Measurements from ENCODE around the gene EDN3.
"Not testable (repeated sequence)": the region's sequence is repeated elsewhere in the genome, so short reads cannot be mapped to it uniquely, and the experiment has no call there.

Gene EDN3

DNA sequence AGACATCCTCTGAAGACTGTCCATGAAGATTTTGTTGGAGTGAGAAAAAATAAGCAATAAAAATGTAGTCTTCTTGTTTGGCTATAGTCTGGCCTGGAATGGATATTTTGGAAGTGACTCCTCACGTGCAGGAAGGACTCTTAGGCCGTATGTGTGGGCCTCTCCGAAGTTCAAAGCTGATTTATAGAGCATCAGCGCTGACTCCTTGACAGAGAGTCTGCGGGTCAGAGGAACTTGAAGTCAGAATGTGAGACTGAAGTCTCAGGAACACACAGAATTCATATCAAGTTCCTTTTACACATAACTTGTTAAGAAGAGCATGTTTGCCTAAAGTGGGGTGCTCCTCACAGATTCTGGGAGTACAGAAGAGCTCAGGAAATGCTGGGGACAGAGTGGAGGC is 36.1 kb downstream of the EDN3 start:
- no peak for DNase-seq (ENCODE audit: low read depth)

GRCh38 chr20:59338444-59338843 is 38.0 kb downstream of the EDN3 start:
- DNase-seq (ENCODE audit: low read depth), result not testable (repeated sequence)

GRCh38 chr20:59340201-59340885 is 39.9 kb downstream of the EDN3 start:
- no peak for DNase-seq (ENCODE audit: low read depth)

GRCh38 chr20:59341285-59342022 is 41.0 kb downstream of the EDN3 start:
- not testable (repeated sequence) for DNase-seq (ENCODE audit: low read depth)

GRCh38 chr20:59342023-59342957 is 41.9 kb downstream of the EDN3 start:
- no peak for DNase-seq (ENCODE audit: low read depth)

DNA sequence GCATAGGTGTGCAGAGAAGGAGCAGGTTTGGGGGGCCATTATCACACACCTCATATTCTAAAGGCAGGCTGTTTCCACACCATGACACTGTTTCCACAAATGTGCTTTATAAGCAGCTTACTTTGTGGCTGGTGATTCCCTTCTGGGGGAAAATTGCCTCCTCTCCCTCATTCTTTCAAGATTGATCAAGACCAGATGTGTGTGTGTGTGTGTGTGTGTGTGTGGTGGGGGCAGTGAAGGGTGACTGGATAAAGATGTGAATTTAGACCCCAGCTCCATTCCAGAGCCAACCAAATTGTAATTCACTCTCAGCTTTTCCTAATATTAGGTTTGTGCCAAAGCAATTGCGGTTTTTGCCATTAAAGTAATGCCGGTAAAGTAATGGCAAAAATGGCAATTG is 45.6 kb downstream of the EDN3 start:
- DNase-seq (ENCODE audit: low read depth), result no peak

DNA sequence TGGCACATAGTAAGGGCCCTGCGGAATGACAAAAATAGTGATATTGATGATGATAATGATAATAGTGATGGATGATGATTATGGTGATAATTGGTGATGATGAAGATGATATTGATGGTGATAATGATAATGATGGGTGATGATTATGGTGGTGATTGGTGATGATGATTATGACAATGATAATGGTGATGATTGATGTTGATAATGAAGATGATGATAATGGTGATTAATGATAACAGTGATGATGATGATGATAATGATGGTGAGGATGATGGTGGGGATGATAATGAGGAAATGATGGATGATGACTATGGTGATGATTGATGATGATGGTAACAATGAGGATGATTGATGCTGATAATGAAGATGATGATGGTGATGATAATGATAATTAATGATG is 48.9 kb downstream of the EDN3 start:
- DNase-seq (ENCODE audit: low read depth), result no peak

GRCh38 chr20:59350330-59351156 is 50.1 kb downstream of the EDN3 start:
- no peak for DNase-seq (ENCODE audit: low read depth)

DNA sequence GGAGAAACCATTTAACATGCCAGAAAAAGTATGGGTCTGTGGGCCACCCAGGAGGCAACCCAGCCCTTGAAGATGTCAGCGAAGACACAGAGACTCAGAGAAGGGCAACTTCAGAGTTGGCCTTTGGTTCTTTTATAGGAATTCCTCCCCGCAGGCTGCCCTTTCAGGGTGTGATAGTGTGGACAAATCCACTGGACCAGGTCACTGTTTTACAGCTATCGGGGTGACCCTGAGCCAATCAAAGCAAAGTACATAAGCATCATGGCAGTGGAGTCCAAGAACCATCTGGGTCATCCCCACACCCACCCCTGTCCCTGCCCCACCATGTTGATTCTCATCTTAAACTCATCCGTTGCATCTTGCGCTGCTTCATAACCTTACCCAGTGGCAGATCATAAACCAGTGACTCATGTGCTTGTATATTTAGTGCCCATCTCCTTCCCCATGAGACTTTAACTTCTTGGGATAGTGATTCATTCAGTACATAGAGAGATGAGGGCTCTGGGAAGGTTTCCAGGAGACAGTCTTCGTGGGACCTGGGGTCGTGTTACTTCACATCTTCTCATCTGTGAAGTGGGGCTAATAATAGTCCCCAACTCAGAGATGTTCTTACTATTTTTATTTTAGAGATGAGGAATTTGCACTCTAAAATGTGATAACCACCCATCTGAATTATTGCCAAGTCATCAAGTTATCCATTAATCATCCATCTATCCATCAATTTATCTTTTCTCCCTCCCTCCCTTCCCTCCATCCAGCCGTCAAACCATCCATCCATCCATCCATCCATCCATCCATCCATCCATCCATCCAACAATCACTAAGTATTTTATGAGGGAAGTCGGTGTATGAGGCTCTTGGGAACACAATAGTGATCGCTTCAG is 51.0 kb downstream of the EDN3 start:
- DNase-seq (ENCODE audit: low read depth), result no peak

DNA sequence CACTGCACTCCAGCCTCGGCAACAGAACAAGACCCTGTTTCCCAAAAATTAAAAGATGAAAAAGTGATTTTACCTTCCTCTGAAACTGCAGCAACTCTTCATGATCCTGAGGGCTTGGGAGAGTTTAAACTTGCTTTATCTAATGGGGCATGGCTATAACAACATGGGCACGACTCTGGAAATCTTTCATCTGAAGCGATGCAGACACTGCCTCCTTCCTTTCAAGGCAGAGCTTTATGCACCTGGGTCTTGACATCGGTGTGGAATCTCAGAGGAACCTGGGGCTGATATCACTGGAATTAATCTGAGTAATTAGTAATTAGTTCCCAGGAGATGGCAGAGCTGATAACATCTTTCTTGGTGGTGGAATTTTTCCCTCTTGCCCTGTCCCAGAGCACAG is 52.1 kb downstream of the EDN3 start:
- no peak for DNase-seq (ENCODE audit: low read depth)

- no peak for DNase-seq (ENCODE audit: low read depth)
Observed at GRCh38 chr20:59352990-59353389, 52.6 kb downstream of the EDN3 start.

DNA sequence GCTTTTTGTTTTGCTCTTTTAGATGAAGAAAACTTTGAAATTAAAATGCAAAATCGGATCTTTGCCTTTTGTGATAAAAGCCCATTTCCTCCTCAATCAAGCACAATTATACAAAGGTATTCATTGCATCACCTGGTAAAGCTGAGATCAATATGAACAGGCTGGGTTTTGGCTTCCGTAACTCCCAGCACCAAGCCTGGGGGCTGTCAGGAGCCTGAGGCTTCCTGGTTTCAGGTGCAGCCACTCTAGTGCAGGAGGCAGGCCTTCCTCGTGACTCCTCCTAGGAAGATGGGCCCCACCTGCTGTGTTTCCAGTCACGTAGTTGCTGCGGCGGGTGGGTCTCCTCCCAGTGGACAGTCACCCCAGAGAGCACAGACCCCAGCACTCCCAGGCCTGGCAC is 54.0 kb downstream of the EDN3 start:
- DNase-seq (ENCODE audit: low read depth), result no peak

DNA sequence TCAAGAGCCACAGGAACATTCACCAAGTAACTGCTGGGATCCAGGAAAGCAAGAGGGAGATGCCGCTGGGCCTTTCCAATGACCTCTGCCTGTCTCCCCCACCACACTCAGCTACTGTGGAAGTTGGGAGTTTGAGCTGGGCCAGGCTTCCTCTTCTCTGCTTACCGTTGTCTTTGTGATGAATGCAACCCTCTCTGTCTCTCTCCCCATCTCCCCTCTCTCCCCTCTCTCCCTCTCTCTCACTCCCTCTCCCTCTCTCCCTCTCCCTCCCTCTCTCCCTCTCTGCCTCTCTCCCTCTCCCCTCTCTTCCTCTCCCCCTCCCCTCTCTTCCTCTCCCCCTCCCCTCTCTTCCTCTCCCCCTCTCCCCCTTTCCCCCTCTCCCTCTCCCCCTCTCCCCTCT is 54.8 kb downstream of the EDN3 start:
- DNase-seq (ENCODE audit: low read depth), result no peak

GRCh38 chr20:59356662-59357165 is 56.3 kb downstream of the EDN3 start:
- DNase-seq (ENCODE audit: low read depth), result no peak

DNA sequence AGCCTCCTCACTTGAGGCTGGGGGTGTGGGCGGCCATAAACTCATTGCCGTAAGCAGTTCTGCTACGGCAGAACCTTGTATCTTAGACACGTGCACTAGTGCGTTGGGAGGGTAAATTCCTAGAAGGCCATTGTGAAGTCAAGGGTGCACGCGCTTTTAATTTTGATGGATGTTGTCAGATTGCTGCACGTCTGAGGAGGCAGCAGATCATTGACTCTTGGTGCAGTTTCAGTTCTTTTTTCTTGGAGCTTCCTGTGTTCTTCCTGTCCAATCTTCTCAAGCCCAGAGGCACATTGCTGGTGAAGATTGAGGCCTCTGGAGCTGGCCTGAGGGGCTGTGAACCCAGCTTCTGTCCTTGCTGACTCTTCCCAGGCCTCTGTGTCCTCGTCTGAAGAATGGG is 58.4 kb downstream of the EDN3 start:
- not testable (repeated sequence) for DNase-seq (ENCODE audit: low read depth)

DNA sequence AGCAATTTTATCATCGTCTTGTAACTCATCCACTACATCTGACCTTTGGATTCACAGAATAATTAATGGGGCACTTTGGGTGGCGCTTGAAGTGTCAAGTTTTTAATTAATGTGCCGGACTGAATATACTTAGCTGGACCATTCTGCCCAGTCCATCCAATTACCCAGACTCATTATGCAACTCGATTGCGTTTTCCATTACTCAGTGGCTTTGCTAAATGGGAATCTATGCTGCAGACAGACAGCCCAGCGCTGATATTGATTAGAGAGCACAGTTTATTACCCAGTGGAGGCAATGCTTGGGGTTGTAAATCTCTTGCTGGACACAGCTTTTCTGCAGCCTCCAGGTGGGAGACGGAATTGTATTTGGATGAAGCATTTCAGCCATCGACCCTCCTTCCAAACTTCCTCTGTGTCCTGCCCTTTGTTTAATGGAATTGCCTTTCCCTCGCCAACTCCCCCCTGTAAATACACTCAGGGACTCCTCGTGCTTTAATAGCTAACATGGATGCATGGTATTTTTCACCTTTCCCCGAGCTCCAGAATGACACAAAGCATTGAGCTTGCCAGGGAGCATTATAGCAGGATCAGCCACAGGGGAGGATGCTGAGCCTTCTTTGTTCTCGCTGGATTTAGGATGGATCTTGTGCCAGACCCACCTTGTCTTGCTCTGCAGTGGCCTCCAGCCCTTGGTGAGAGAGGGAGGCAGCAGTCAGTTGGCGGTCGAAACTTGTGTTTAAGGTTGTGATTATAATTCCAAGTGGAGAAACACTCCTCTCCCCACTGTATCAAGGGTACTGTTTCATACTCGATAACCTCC is 59.7 kb downstream of the EDN3 start:
- no peak for DNase-seq (ENCODE audit: low read depth)

DNA sequence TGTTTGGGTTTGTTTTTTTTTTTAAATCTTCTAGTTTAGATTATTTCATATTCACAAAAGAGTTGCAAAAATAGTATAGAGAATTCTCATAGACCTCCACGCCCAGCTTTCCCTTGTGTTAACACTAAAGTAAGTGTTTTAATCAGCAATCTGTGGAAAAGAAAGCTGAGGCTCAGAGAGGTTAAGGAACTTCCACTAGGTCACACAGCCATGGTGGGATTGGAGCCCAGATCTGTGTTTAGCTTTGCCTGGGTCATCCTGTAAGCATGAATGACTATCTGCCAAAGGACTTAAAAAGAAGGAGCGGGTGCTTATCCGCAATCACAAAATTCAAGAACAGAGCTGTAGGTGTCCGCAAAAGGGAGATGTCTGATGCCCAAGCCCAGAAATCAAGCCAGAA is 60.5 kb downstream of the EDN3 start:
- no peak for DNase-seq (ENCODE audit: low read depth)

GRCh38 chr20:59361411-59361810 is 61.0 kb downstream of the EDN3 start:
- DNase-seq (ENCODE audit: low read depth), result no peak

DNA sequence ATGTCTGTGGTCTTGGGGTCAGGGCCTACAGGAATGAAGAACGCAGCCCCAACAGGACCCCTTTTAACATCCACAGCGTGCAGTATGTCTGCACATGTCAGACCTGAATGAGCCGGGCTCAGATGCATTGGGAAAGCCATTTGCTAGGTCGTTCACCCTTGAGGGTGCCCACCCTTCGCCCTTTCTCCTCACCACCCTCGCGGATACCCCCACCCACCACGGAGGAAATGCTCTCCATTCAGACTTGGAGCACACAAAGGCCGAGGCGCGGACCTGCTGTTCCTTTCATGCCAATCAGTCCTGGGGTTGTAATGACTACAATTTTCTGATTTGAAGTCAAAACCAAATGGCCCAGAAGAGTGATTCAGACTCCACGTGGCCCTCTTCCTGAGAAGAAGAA is 62.7 kb downstream of the EDN3 start:
- DNase-seq (ENCODE audit: low read depth), result no peak

GRCh38 chr20:59364611-59365010 is 64.2 kb downstream of the EDN3 start:
- DNase-seq (ENCODE audit: low read depth), result no peak
